Adipocyte (in vitro differentiated cells): Measurements from ENCODE around the gene FN1.

Experiments
- DNase-seq: peaks from one replicate; pipeline ENCODE4 v3.0.0-alpha.2; 2015; ENCODE audit warnings: low read depth
- H3K27me3 ChIP-seq: replicated peaks from 2 replicates; pipeline ENCODE4 v1.7.0; 2013; ENCODE audit warnings: mild to moderate bottlenecking, low read length, moderate library complexity; ENCODE audit not compliant: control insufficient read depth, insufficient read depth
- H3K36me3 ChIP-seq: 2 replicates; pipeline ENCODE4 v1.7.0; 2013; ENCODE audit warnings: low read length, mild to moderate bottlenecking, moderate library complexity; ENCODE audit not compliant: control insufficient read depth, insufficient read depth, severe bottlenecking
- H3K4me1 ChIP-seq: 2 replicates; pipeline ENCODE4 v1.7.0; 2013; ENCODE audit warnings: mild to moderate bottlenecking, low read length, moderate library complexity; ENCODE audit not compliant: control insufficient read depth, insufficient read depth
- H3K4me3 ChIP-seq: 2 replicates; pipeline ENCODE4 v1.7.0; 2013; ENCODE audit warnings: mild to moderate bottlenecking, low read length, moderate library complexity
- H3K9ac ChIP-seq: 2 replicates; pipeline ENCODE4 v1.7.0; 2013; ENCODE audit warnings: mild to moderate bottlenecking, low read length, moderate library complexity
- H3K9me3 ChIP-seq: 2 replicates; pipeline ENCODE4 v1.7.0; 2013; ENCODE audit warnings: mild to moderate bottlenecking, low read length, moderate library complexity; ENCODE audit not compliant: control insufficient read depth

FN1 gene

DNA sequence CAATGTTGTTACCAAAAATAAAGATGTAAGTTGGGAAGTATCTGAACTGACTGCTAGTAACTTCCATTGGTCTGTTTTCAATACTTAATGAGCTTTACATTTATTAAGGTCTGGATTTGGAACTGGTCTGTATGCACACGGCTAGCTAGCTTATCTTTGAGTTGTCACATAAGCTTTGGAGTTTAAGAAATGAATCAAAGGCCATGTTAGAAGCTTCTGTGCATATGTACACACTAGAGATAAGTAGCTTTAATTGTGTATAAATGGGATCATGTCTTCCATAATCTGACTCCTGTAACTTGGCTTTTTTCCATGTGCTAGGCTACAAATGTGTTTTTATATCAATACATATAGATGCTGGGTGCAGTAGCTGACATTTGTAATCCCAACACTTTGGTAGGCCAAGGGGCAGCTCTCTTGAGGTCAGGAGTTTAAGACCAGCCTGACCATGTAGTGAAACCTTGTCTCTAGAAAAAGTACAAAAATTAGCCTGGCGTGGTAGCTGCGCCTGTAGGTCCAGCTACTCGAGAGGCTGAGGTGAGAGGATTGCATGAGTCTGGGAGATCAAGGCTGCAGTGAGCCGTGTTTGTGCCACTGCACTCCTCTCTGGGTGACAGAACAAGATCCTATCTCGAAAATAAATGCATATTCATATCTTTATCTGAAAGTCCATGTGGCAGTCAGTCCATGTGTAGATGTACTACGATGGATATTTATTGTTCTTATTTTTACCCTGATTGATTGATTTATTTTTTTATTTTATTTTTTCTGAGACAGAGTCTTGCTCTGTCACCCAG, 96.8 kb downstream of the FN1 start:
- H3K36me3 ChIP-seq = peaks cover 93% of the 10 kb centered on the region
- H3K9ac ChIP-seq = no peak overlapping the region
- DNase-seq = no peak
- H3K9me3 ChIP-seq = no peaks in the 10 kb centered on the region
- H3K4me3 ChIP-seq = no peak overlapping the region
- no peaks in the 10 kb centered on the region for H3K27me3 ChIP-seq
- H3K4me1 ChIP-seq = no peaks in the 10 kb centered on the region

DNA sequence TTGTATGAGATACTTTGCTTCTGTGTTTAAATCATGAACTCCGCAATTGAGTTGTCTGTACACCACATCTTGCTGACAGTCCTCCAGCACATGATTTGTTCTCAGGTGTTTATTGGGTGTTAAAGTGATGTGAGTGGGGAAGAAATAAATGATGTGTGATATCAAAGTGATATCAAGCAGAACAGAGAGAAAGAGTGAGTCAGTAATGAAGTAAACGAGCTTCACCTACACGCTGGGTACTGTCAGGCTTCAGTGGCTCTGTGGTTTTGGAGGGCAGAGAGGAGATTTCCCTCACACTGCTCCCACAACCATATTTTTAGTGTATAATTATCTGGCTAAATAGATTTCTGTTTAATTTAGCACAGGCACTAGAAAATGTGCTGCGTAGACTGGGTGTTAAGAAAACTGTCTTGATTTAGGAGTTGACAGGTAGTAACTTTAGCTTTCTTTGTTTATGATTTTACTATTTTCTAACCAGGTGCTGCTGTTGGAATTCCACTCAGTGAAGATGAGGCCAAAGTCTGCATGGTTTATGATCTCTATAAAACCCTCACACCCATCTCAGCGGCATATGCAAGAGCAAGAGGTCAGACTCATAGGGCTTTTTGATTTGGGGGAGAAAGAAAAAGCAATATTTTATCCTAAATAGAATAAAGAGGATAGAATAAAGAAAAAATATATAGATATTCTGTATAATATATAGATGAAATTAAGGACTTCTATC, 102.8 kb downstream of the FN1 start:
- DNase-seq = no peak
- H3K4me1 ChIP-seq = peaks cover 20% of the 10 kb centered on the region
- no peaks in the 10 kb centered on the region for H3K9me3 ChIP-seq
- H3K9ac ChIP-seq = no peak overlapping the region
- no peak overlapping the region for H3K4me3 ChIP-seq
- H3K27me3 ChIP-seq = no peaks in the 10 kb centered on the region
- peaks cover 80% of the 10 kb centered on the region for H3K36me3 ChIP-seq

DNA sequence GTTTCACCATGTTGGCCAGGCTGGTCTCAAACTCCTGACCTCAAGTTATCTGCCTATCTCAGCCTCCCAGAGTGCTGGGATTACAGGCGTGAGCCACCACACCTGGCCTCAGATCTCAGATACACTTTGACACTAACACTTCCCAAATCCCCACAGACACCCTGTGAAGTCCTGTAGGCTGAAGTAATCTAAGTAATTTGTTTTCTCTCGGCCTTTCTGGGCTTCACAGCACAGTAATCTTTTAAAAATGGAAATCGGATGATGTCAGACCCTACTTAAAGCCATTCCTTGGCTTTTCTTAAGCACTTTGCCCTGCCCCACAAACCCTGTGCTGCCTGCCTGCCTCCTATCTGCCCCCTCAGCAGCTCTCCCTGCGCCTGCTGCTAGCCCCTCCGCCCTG, 107.8 kb downstream of the FN1 start:
- H3K27me3 ChIP-seq = no peaks in the 10 kb centered on the region
- H3K9ac ChIP-seq = no peak overlapping the region
- no peak overlapping the region for H3K4me3 ChIP-seq
- no peak for DNase-seq
- H3K36me3 ChIP-seq = peaks cover 70% of the 10 kb centered on the region
- H3K4me1 ChIP-seq = peaks cover 20% of the 10 kb centered on the region
- H3K9me3 ChIP-seq = no peaks in the 10 kb centered on the region

DNA sequence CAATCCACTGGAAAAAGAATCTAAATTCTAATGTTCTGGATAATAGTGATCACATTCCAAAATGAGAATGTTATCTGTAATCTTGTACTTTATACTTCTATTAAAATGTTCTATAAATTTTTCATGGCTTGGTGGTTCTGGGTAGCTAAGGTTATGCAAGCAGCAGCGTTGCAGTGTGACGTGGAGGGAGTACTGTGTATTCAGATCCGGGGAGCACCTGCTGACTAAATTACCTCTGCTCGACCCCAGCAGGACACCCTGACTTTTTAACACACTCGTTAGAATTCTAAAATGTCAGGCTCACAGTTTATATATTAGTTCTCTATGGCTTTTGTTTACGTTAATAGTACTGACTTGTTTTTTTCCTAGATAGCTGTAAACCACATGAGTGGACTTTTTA, 111.1 kb downstream of the FN1 start:
- no peak for DNase-seq
- no peaks in the 10 kb centered on the region for H3K27me3 ChIP-seq
- no peaks in the 10 kb centered on the region for H3K9me3 ChIP-seq
- peaks cover 65% of the 10 kb centered on the region for H3K36me3 ChIP-seq
- no peak overlapping the region for H3K9ac ChIP-seq
- peaks cover 14% of the 10 kb centered on the region for H3K4me1 ChIP-seq
- no peak overlapping the region for H3K4me3 ChIP-seq

DNA sequence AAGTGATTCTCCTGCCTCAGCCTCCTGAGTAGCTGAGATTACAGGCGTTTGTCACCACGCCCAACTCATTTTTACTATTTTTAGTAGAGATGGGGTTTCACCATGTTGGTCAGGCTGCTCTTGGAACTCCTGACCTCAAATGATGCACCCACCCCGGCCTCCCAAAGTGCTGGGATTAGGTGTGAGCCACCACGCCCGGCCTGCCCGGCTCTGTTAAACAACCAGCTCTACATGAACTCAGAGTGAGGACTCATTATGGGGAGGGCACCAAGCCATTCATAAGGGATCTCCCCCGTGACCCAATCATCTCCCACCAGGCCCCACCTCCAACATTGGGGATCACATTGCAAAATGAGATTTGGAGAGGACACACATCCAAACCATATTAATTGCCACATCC, 115.2 kb downstream of the FN1 start:
- no peak for DNase-seq
- Histone ChIP-seq H3K9me3 (no peaks in the 10 kb centered on the region), H3K36me3 (peaks cover 54% of the 10 kb centered on the region), H3K27me3 (no peaks in the 10 kb centered on the region), H3K9ac (no peak overlapping the region), H3K4me3 (no peak overlapping the region), H3K4me1 (no peaks in the 10 kb centered on the region)

DNA sequence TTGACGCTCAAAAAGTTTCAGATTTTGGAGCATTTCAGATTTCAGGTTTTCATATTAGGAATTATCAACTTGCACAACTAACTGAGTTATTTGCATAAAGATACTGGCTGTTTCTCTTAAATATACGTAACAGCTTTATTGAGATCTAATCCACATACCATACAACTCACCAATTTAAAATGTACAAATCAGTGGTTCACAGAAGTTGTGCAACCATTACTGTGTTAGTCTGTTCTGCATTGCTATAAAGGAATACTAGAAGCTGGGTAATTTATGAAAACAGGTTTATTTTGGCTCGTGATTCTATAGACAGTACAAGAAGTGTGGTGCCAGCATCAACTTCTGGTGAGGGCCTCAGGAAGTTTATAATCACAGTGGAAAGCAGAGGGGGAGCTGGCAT, 115.8 kb downstream of the FN1 start:
- peaks cover 53% of the 10 kb centered on the region for H3K36me3 ChIP-seq
- no peak overlapping the region for H3K9ac ChIP-seq
- DNase-seq = peak; percentile 40
- H3K4me1 ChIP-seq = no peaks in the 10 kb centered on the region
- no peak overlapping the region for H3K4me3 ChIP-seq
- H3K9me3 ChIP-seq = no peaks in the 10 kb centered on the region
- H3K27me3 ChIP-seq = no peaks in the 10 kb centered on the region

DNA sequence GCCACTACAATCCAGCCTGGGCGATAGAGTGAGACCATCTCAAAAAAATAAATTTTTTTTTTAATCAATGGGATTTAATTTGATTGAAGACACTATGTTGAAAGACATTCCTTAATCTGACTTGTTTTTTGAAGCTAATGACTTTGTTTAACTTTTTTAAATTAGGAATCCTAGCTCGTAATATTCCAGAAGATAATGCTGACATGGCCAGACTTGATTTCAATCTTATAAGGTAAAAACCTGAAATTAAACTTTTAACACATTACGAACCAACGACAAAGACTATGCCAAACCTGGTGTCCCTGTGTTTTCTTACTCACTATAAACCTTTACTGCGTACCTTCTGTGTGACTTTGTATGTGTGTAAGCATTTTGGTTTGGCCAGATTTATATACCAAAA, 116.4 kb downstream of the FN1 start:
- Histone ChIP-seq H3K4me3 (no peak overlapping the region), H3K36me3 (peaks cover 53% of the 10 kb centered on the region), H3K9ac (no peak overlapping the region), H3K9me3 (no peaks in the 10 kb centered on the region), H3K4me1 (no peaks in the 10 kb centered on the region), H3K27me3 (no peaks in the 10 kb centered on the region)
- no peak for DNase-seq

DNA sequence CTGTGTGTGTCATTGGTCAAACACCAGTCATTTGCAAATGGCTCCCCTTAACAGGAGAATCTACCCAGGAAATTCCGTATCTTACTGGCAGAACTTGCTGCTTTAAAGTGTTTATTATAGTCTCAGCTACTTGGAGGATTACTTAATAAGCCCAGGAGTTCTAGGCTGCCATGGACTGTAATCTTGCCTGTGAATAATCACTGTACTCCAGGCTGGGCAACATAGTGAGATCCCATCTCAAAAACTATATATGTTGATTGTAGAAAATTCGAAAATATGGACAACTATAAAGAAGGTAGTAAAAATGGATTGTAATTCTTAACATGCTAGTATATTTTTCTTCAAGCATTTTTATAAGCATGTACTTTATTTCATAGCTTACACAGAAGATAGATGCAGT, 119.5 kb downstream of the FN1 start:
- peaks cover 12% of the 10 kb centered on the region for H3K4me1 ChIP-seq
- DNase-seq = no peak
- peaks cover 34% of the 10 kb centered on the region for H3K36me3 ChIP-seq
- H3K9ac ChIP-seq = no peak overlapping the region
- no peak overlapping the region for H3K4me3 ChIP-seq
- no peaks in the 10 kb centered on the region for H3K27me3 ChIP-seq
- no peaks in the 10 kb centered on the region for H3K9me3 ChIP-seq

DNA sequence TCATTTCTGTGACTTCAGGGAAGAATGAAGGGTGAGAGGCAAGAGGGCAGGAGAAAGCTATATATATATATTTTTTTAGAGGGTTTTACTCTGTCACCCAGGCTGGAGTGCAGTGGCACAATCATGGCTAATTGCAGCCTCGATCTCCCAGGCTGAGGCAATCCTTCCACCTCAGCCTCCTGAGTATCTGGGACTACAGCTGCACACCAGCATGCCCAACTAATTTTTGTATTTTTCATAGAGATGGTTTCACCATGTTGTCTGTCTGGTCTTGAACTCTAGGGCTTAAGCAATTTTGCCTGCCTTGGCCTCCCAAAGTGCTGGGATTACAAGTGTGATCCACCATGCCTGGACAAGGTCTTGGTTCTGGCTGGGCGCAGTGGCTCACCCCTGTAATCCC, 120.6 kb downstream of the FN1 start:
- no peak for DNase-seq
- Histone ChIP-seq H3K4me3 (no peak overlapping the region), H3K36me3 (peaks cover 26% of the 10 kb centered on the region), H3K9me3 (no peaks in the 10 kb centered on the region), H3K4me1 (peaks cover 12% of the 10 kb centered on the region), H3K27me3 (no peaks in the 10 kb centered on the region), H3K9ac (no peak overlapping the region)

DNA sequence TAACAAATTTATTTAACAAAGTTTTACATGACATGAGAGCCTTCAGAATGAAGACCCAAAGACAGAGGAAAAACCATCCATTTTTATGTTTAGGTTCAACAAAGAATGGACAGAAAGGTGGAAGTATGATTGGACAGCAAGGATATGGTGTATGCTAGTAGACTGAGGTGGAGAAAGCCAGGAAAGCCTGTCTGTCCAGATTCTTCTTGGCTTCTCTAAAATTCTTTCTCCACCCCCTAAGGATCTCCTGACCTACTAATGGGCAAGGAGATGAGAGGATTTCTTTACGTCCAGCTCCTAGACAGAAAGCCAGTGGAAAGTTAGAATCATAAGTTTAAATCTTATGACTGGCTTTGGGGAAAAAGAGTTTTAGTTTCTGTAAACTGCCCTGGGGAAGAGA, 121.0 kb downstream of the FN1 start:
- H3K4me1 ChIP-seq = peaks cover 12% of the 10 kb centered on the region
- H3K27me3 ChIP-seq = no peaks in the 10 kb centered on the region
- H3K9ac ChIP-seq = no peak overlapping the region
- no peak for DNase-seq
- no peaks in the 10 kb centered on the region for H3K9me3 ChIP-seq
- peaks cover 22% of the 10 kb centered on the region for H3K36me3 ChIP-seq
- H3K4me3 ChIP-seq = no peak overlapping the region

DNA sequence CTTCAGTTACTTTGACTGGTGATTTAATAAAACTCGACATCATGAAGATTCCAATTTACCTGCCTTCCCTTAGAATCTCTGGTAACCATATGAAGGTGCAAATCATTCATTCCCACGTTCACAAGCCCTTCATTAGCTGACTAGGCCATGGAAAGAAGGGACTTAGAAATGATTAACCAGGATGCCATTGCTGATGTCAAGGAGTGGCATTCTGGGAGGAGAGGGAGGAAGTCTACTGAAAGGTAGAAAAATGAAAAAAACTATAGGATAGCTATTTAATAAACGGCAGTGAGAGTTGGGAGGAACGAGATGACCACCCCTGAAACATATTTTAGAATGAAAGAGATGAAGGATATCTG, 122.6 kb downstream of the FN1 start:
- peak overlapping the region; percentile 94 for H3K4me3 ChIP-seq
- H3K36me3 ChIP-seq = peaks cover 7% of the 10 kb centered on the region
- no peaks in the 10 kb centered on the region for H3K9me3 ChIP-seq
- H3K4me1 ChIP-seq = peaks cover 12% of the 10 kb centered on the region
- no peaks in the 10 kb centered on the region for H3K27me3 ChIP-seq
- DNase-seq = no peak
- H3K9ac ChIP-seq = no peak overlapping the region
